ENCODE results near the gene FUT6.

GRCh38 chr19:5826531-5827341 is 12.8 kb downstream of the FUT6 start:
- TF ChIP-seq YY1 (IDR thresholded peaks at IDR 0.05; ENCODE audit: insufficient read depth, insufficient read length) (no peak), ZNF274 (IDR thresholded peaks at IDR 0.05; ENCODE audit: low read depth, low read length) (no peak)
